Smooth muscle cell (in vitro differentiated cells): ENCODE data around the gene MPHOSPH8. TPM values are rescaled to one million over a fixed set of nuclear protein-coding genes. Genes with fewer than 3 reads are reported as not detected.
"Not testable (repeated sequence)": the region's sequence is repeated elsewhere in the genome, so short reads cannot be mapped to it uniquely, and the experiment has no call there.

Experiments used
- DNase-seq: peaks from one replicate; lab custom pipeline; 2025; ENCODE audit not compliant: unreplicated experiment; lab: John Stamatoyannopoulos, UW
- H2AFZ ChIP-seq: fragments of 200-600 bp; sonication (generic); 2 replicates; pipeline ENCODE4 v1.6.0; 2016; ENCODE audit warnings: antibody characterized with exemption, low read depth, mild to moderate bottlenecking
- H3F3A ChIP-seq: fragments of 200-600 bp; sonication (generic); 2 replicates; pipeline ENCODE4 v1.6.0; 2017; ENCODE audit warnings: antibody characterized with exemption, low read depth
- H3K27ac ChIP-seq: fragments of 200-600 bp; sonication (generic); 2 replicates; pipeline ENCODE4 v1.5.1; 2016; ENCODE audit warnings: low read depth, mild to moderate bottlenecking
- H3K27me3 ChIP-seq: fragments of 200-600 bp; sonication (generic); 2 replicates; pipeline ENCODE4 v1.6.1; 2016; ENCODE audit warnings: low read depth, mild to moderate bottlenecking
- H3K36me3 ChIP-seq: fragments of 200-600 bp; sonication (generic); 2 replicates; pipeline ENCODE4 v1.5.1; 2016; ENCODE audit warnings: low read depth
- H3K4me1 ChIP-seq: fragments of 200-600 bp; sonication (generic); 2 replicates; pipeline ENCODE4 v1.5.1; 2016; ENCODE audit warnings: low read depth
- H3K4me2 ChIP-seq: fragments of 200-600 bp; sonication (generic); 2 replicates; pipeline ENCODE4 v1.6.0; 2016; ENCODE audit warnings: mild to moderate bottlenecking
- H3K4me3 ChIP-seq: fragments of 200-600 bp; sonication (generic); 2 replicates; pipeline ENCODE4 v1.5.1; 2016; ENCODE audit warnings: mild to moderate bottlenecking
- H3K79me2 ChIP-seq: fragments of 200-600 bp; sonication (generic); 2 replicates; pipeline ENCODE4 v1.6.0; 2016; ENCODE audit warnings: low read depth, mild to moderate bottlenecking
- H3K9ac ChIP-seq: fragments of 200-600 bp; sonication (generic); 2 replicates; pipeline ENCODE4 v1.6.0; 2016; ENCODE audit warnings: low read depth
- H3K9me3 ChIP-seq: fragments of 200-600 bp; sonication (generic); replicated peaks from 2 replicates; pipeline ENCODE4 v1.5.1; 2016; ENCODE audit warnings: low read depth
- H4K20me1 ChIP-seq: fragments of 200-600 bp; sonication (generic); 2 replicates; pipeline ENCODE4 v1.6.0; 2016; ENCODE audit warnings: low read depth
- WGBS: methylation state at CpG from one replicate; pipeline ENCODE4 v1.1.7; 2016; ENCODE audit warnings: low lambda C conversion rate; 5-methylcytosine and 5-hydroxymethylcytosine counted together
- polyA plus RNA-seq: library from polyadenylated mRNA; unstranded; fragments of >200 nt; fragmentation: Nextera tagmentation; extraction: Ambion mirVana; gene quantifications from 2 replicates; pipeline ENCODE4 v1.2.1, GENCODE V29; 2016
- total RNA-seq: library from RNA; depleted of rRNA; stranded (reverse); fragments of >200 nt; gene quantifications from 2 replicates; pipeline ENCODE4 v1.2.3, GENCODE V29; 2014
- TF ChIP-seq, protein P1 (sequence below): fragments of 200-600 bp; sonication (generic); IDR thresholded peaks from 2 replicates; pipeline ENCODE4 v1.5.1; 2017; ENCODE audit warnings: borderline replicate concordance, mild to moderate bottlenecking, antibody characterized with exemption; ENCODE audit not compliant: insufficient read depth, poor library complexity, severe bottlenecking

The MPHOSPH8 gene
- total and polyA plus RNA-seq, 2 experiments from 2014 or later = 8.1 to 9.4 TPM

DNA sequence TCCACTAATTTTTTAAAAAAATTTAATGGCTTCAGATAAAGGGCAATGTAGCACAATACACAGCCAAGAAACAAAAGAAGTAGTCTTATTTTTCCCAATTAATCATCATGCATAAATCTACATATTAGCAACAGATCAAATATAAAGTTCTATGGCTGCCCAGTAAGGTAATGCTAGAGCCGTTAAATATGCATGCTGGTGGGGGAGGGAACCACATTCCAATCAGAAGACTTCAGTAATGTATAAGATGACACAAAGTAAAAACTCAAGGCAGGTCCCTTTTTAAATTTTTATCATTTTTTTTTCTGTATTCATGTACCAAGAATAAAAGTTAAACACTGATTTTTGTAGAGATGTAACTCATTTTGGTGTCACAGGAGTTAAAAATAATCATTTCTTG lies 62.0 kb downstream of the MPHOSPH8 start:
- H3K4me1 ChIP-seq = peaks cover 4% of the 10 kb centered on the region
- no peaks in the 10 kb centered on the region for H3F3A ChIP-seq
- H3K27ac ChIP-seq = no peak overlapping the region
- H3K9me3 ChIP-seq = no peaks in the 10 kb centered on the region
- peaks cover 25% of the 10 kb centered on the region for H4K20me1 ChIP-seq
- H3K27me3 ChIP-seq = no peaks in the 10 kb centered on the region
- TF ChIP-seq, protein P1, sequence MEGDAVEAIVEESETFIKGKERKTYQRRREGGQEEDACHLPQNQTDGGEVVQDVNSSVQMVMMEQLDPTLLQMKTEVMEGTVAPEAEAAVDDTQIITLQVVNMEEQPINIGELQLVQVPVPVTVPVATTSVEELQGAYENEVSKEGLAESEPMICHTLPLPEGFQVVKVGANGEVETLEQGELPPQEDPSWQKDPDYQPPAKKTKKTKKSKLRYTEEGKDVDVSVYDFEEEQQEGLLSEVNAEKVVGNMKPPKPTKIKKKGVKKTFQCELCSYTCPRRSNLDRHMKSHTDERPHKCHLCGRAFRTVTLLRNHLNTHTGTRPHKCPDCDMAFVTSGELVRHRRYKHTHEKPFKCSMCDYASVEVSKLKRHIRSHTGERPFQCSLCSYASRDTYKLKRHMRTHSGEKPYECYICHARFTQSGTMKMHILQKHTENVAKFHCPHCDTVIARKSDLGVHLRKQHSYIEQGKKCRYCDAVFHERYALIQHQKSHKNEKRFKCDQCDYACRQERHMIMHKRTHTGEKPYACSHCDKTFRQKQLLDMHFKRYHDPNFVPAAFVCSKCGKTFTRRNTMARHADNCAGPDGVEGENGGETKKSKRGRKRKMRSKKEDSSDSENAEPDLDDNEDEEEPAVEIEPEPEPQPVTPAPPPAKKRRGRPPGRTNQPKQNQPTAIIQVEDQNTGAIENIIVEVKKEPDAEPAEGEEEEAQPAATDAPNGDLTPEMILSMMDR = no peak
- H3K9ac ChIP-seq = no peak overlapping the region
- no peak overlapping the region for H3K4me3 ChIP-seq
- H2AFZ ChIP-seq = no peak overlapping the region
- WGBS = 74% methylated on average over 1 of the region's 1 CpG
- no peaks in the 10 kb centered on the region for H3K36me3 ChIP-seq
- DNase-seq = no peak
- H3K4me2 ChIP-seq = no peak overlapping the region
- H3K79me2 ChIP-seq = peaks cover 10% of the 10 kb centered on the region

DNA sequence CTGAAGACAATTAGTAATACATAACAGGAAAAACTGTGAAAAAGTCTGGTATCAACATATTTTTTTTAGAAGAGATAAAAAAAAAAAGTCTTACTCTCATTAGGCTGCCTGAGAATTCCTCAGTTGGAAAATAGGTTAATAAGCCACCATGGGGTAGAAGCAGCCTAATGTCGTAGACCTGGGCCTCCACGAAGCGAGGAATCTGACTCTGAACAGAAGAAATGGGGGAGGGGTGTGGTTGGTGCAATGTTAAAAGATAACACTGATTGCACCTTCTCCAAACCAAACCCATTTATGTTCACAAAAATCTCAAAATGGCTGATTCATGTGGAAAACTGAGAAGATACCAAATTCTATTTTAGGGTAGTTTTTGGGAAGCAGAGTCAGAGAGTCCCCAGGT lies 62.4 kb downstream of the MPHOSPH8 start:
- H3K36me3 ChIP-seq = no peaks in the 10 kb centered on the region
- H3F3A ChIP-seq = no peaks in the 10 kb centered on the region
- TF ChIP-seq, protein P1 = no peak
- H4K20me1 ChIP-seq = peaks cover 25% of the 10 kb centered on the region
- H3K9ac ChIP-seq = no peak overlapping the region
- no peak for DNase-seq
- H3K27me3 ChIP-seq = no peaks in the 10 kb centered on the region
- H3K79me2 ChIP-seq = peaks cover 13% of the 10 kb centered on the region
- no peak overlapping the region for H3K27ac ChIP-seq
- H2AFZ ChIP-seq = no peak overlapping the region
- no peak overlapping the region for H3K4me2 ChIP-seq
- no peaks in the 10 kb centered on the region for H3K9me3 ChIP-seq
- no peak overlapping the region for H3K4me3 ChIP-seq
- WGBS = 55% methylated on average over 3 of the region's 3 CpGs
- peaks cover 4% of the 10 kb centered on the region for H3K4me1 ChIP-seq

DNA sequence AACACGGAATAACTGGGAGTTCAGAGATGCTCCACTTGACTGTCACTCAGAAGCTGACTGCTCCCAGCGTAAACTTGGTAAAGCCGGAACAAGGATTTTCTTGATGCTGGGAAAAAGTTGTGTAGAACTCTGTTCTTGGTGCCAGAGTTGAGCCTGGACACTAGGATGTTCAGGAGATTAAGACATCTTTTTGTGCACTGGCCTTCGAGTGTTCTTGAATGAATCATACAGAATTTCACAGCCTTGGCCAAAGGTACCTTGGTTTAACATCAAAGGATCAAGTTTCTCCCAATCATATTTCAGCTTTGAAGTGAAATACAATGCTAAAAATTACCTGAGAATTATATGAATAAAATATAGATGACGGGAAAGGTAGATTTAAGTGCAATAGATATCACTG lies 67.5 kb downstream of the MPHOSPH8 start:
- H3K27me3 ChIP-seq, H3K9me3 ChIP-seq, H3K9ac ChIP-seq, H3K36me3 ChIP-seq, H3K4me2 ChIP-seq, H3K27ac ChIP-seq, H3K4me1 ChIP-seq, DNase-seq, H3F3A ChIP-seq, H2AFZ ChIP-seq, H3K4me3 ChIP-seq: not testable (repeated sequence)
- peaks cover 24% of the 10 kb centered on the region for H4K20me1 ChIP-seq
- peaks cover 11% of the 10 kb centered on the region for H3K79me2 ChIP-seq
- WGBS = 83% methylated on average over 3 of the region's 5 CpGs

DNA sequence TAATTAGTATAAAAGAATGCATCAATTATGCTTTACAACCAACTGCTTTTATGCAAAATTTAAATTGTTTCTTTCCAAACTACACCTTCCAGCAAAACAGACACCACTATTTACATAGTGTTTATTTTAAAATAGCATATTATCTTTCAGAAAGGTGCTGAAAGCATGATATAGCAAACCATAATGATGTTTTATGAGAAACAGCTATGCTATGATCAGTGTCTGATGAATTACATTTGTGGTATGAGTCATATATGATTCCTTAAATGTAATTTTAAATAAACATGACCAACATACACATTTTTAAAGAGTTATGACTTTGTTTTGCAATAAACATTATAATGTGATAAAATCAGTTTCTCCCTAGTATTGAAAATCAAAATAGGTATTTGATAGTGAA lies 68.2 kb downstream of the MPHOSPH8 start:
- not testable (repeated sequence) for H3K4me3 ChIP-seq, H3K36me3 ChIP-seq
- H4K20me1 ChIP-seq = peaks cover 17% of the 10 kb centered on the region

DNA sequence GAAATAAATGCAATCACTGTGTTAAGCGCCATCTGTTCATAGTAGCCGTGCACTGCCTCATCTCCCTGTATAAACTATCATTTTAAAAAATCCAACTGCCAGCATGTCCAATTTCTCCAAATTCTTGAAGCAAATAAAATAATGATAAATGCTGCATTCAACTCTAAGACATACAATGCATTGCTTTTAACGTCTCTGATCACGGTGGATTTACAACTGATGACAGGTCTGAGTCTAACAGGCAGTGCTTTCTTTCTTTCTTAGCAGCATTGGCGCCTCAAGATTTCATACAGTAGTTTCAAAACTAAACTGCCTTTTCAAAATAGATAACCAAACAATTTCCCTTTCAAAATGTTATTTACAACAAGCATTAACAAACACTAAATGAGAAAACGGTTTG lies 70.8 kb downstream of the MPHOSPH8 start:
- H3K4me2 ChIP-seq, H2AFZ ChIP-seq, DNase-seq, H3K27me3 ChIP-seq, H3K27ac ChIP-seq, H3K9ac ChIP-seq, H3F3A ChIP-seq, H3K36me3 ChIP-seq, H3K4me1 ChIP-seq, H3K9me3 ChIP-seq, H3K4me3 ChIP-seq: not testable (repeated sequence)
- H3K79me2 ChIP-seq = peaks cover 14% of the 10 kb centered on the region
- peaks cover 11% of the 10 kb centered on the region for H4K20me1 ChIP-seq
- 85% methylated on average over 6 of the region's 6 CpGs for WGBS

More for the DNA sequence above, 68.2 kb downstream of the MPHOSPH8 start:
- not testable (repeated sequence) for H3K9ac ChIP-seq, H3K9me3 ChIP-seq, H3K27me3 ChIP-seq, H3F3A ChIP-seq, H3K4me2 ChIP-seq, DNase-seq, H2AFZ ChIP-seq, H3K4me1 ChIP-seq
- H3K27ac ChIP-seq = peak overlapping the region; percentile 26
- peaks cover 16% of the 10 kb centered on the region for H3K79me2 ChIP-seq

DNA sequence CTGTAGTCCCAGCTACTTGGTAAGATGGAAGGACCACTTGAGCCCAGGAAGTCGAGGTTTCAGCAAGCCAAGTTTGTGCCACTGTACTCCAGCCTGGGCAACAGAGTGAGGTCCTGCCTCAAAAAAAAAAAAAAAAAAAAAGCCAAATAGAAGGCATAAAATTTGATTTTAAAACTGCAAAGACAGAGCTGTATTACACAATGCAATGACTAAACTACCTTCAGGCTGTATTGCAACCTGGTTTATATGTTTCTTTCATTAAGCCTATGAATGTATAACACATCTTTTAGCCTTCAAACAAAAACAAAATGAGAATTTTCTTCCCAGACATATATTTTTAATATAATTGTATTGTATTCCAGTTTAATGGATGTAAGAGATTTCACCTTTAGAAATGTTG lies 75.6 kb downstream of the MPHOSPH8 start:
- H3K9me3 ChIP-seq, H3K27me3 ChIP-seq, H2AFZ ChIP-seq, H3K9ac ChIP-seq, H3K4me2 ChIP-seq, H3F3A ChIP-seq, H3K4me1 ChIP-seq, H3K27ac ChIP-seq, H4K20me1 ChIP-seq, H3K36me3 ChIP-seq, DNase-seq, H3K4me3 ChIP-seq: not testable (repeated sequence)
- 100% methylated on average over 1 of the region's 1 CpG for WGBS
- peaks cover 24% of the 10 kb centered on the region for H3K79me2 ChIP-seq

DNA sequence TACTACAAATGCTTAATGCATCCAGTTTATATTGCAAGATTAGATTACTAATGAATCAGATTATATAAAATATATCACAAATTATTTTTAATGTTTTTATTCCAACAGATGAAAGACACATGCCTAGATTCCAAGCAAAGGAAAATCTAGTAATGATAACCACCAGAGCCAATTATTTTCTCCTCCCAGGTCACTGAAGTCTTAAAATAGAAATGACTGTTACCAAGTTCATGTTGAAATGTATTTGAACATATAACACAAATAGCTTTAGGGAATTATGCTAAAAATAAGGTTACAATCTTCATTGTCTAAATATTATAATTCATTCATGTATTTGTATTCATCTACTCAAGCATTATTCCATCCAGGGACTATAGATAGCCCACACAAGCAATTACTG lies 76.3 kb downstream of the MPHOSPH8 start:
- H3K27ac ChIP-seq, H4K20me1 ChIP-seq, H3K4me2 ChIP-seq, H3K9me3 ChIP-seq, H3K4me3 ChIP-seq, H3K4me1 ChIP-seq, H3K36me3 ChIP-seq, H3K9ac ChIP-seq, H3F3A ChIP-seq, H2AFZ ChIP-seq, H3K27me3 ChIP-seq, DNase-seq: not testable (repeated sequence)
- peaks cover 24% of the 10 kb centered on the region for H3K79me2 ChIP-seq
